NOMO-1 treated with dmso at 0.1 percent for 144 hours (cell line): Measurements from ENCODE around the gene CACNA2D3.

Experiments
- DNase-seq: peaks from one replicate; lab custom pipeline; 2025; ENCODE audit not compliant: unreplicated experiment; lab: John Stamatoyannopoulos, UW

Gene CACNA2D3

GRCh38 chr3:54264050-54264449, 141.7 kb downstream of the CACNA2D3 start:
- DNase-seq = no peak

GRCh38 chr3:54270816-54271526, 148.6 kb downstream of the CACNA2D3 start:
- DNase-seq = no peak

DNA sequence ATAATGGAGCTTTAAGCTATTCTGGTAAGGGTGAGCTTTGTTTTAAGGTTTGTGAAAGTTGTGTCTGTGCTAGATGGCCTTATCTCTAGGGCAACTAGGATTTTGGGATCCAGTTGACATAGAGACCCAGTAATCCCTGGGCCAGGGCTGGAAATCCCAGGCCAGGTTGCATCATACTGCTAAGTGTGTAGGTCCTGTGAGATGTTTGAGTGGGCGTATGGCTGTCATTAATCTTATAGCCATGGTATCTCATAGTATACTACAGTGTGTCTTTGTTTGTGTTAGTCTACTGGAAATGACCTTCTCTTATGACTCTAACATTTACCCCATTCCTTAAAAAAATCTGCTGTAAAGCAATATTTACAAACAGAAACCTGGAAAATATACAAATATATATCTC, 151.4 kb downstream of the CACNA2D3 start:
- DNase-seq = no peak

DNA sequence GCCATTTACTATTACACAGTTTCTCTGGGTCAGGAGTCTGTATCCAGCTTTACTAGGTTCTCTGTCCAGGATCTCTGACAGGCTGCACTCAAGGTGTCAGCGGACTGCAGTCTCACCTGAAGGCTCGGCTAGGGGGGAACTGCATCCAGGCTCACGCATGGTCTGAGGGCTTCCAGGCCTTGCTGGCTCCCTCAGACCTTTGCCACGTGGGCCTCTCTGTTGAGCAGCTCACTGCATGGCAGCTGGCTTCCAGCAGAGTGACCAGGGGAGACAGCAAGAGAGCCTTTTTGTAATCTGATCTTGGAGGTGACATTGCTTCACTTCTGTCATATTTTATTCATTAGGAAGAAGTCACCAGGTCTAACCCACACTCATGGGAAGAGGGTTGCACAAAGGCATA, 152.3 kb downstream of the CACNA2D3 start:
- DNase-seq = no peak

DNA sequence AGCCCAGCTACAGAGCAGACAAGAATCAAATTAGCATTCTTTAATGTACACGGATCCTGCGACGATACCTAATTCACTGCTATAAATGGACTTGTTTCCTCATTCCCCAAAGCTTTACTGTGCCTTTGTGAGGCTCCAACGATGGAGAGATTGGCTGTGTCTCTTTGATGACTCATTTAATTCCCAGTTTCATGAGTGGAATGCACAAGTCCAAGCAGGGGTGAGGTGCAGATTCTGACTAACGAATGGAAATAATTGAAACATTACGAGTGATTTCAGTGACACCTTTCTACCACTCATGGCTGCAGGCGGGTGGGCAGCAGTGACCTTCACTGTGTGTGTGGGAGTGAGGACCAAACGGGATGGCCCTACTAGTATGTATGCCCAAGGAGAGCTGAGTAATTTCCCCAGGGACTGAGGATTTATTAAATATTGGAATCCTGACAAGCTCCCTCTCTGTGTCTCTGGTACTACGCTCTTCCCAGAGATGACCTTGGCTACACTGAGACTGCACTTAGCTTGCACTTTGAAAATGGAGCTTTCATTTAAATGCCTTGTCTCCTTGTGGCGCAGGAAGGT, 156.7 kb downstream of the CACNA2D3 start:
- no peak for DNase-seq

DNA sequence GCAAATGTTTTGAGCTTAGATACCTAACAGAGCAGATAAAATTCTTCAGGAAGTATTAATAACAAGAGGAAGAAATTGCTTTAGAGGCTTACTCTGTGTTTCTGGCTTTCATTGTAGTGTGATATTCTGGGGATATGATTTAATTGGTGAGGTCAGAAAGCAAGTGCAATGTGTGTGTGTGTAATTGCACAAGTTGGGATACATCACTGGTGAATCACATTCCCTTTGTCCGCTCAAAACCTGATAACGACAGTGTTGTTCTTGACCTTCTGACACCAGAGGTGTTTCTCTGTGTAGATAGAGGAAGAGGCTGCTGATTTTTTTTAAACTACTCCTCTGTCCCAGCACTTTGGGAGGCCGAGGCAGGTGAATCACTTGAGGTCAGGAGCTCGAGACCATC, 161.1 kb downstream of the CACNA2D3 start:
- DNase-seq = no peak

DNA sequence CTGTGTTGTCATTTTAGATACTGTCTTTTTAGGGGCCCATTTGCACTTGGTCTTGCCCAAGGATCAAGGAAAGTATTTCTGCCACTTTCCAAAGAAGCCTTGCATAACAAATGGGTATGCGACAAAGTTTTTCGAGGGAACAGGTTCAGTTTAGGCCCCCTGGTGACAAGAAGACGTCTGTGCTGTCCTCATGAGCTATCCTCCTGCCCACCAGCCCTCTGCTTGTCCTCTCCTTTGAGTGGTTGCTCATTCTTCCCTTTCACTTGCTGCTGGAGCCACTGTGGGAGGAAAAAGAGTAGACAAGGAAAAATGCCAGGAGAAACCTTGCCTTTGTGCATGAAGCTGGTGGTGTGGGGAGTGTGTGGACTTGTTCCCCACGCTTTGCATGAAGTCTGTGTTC, 171.9 kb downstream of the CACNA2D3 start:
- no peak for DNase-seq

DNA sequence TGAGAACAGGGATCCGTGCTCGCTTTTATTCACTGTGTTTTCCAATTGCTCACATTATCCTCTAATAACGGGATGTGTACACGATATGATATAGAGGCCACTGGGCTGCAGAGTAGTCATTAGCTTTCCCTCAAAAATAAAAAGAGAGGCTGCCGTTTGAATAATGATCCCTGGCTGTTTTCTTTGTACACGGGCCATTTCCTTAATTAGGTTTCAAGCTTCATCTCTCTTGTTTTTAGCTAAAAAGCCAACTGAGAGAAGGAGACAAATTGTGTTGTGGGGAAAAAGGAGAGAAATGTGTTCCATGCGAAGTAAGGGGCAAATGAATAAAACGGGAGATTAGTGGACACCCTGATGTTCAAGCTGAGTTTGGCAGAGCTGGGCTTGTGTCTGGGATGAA, 174.2 kb downstream of the CACNA2D3 start:
- DNase-seq = no peak

DNA sequence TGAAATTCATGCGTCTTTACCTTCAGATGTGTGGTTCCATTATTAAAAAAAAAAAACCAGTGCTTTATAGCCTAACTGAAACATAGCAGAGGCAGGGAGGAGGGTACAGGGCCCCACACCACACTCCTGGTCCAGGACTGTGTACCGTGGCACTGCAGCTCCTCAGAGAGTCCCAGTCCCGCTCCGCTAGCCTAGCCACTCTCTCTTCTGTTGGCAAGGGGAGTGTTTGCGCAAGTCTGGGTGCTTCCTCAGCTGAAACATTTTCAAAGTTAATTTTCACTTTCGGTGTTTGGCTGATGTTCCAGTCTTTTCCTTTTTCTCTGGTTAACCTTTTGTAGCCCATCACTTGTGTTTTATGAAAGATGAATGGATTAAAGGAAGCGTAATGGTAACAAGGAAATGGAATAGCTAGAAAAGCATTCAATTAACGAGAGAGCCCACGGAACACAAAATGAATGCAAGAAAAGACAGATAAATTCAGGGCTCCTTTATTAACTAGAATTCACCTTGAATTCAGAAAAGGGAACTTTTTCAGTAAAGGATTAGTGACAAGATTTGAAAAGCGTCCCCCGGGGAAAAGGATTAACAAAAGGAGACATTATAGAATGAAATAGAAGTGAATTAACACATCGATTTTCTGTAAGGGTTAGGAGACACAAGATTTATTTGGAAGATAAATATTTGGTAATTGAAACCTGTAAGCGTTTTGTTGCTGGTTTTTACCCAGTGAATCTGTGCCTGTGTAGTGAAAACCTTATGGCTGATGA, 177.0 kb downstream of the CACNA2D3 start:
- DNase-seq = no peak

GRCh38 chr3:54303517-54304375, 181.4 kb downstream of the CACNA2D3 start:
- DNase-seq = no peak

GRCh38 chr3:54304877-54305276, 182.5 kb downstream of the CACNA2D3 start:
- DNase-seq = no peak

GRCh38 chr3:54305409-54306099, 183.2 kb downstream of the CACNA2D3 start:
- no peak for DNase-seq

GRCh38 chr3:54307566-54308180, 185.3 kb downstream of the CACNA2D3 start:
- DNase-seq = no peak

- no peak for DNase-seq
Observed at GRCh38 chr3:54309601-54310000, 187.2 kb downstream of the CACNA2D3 start.

DNA sequence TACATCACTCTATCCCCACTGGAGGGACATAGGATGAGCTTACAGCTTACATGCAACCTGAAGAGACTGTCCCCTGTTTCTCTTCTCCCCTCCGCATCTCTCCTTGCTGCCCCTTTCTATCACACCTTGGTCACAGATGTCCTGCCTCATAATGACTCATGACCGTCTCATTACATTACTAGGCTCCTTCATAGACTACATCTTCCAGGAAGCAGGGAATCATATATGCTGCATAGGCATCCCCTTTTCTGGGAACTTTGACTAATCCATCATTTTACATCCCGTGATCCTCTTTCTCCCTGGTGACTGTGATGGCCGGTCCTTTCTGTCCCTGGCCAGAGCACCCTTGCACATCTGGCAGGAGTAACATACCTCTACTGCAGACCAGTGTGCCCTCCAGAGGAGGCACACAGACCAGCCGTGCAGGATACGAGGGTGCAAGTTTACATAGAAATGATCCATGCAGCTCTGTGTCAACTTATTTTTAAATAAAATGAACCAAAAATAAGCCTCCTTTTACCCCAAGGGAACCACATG, 188.9 kb downstream of the CACNA2D3 start:
- DNase-seq = no peak

- no peak for DNase-seq
Observed at GRCh38 chr3:54312156-54312899, 190.0 kb downstream of the CACNA2D3 start.

- no peak for DNase-seq
Observed at GRCh38 chr3:54313418-54313817, 191.1 kb downstream of the CACNA2D3 start.

- no peak for DNase-seq
Observed at GRCh38 chr3:54321520-54321919, 199.2 kb downstream of the CACNA2D3 start.

GRCh38 chr3:54322354-54322753, 200.0 kb downstream of the CACNA2D3 start:
- no peak for DNase-seq
